ENCODE data around the gene DOCK4. TPM values are rescaled to one million over a fixed set of nuclear protein-coding genes. Genes with fewer than 3 reads are reported as not detected.

Gene DOCK4
- total and polyA plus RNA-seq, 4 donors = 7.2 to 48.9 (median 12.8) TPM

- Histone ChIP-seq H3K9ac (ENCODE audit: low read depth in 1 of 2, low read length in 2 of 2) (no peak overlapping the region), H3K4me1 (ENCODE audit: control insufficient read depth in 4 of 4, insufficient read depth in 4 of 4, low read length in 3 of 4) (peaks cover 0 to 6% (median 2%) of the 10 kb centered on the region in 4 donors), H3K4me3 (ENCODE audit: low read depth in 1 of 3, low read length in 3 of 3) (no peak overlapping the region), H3K36me3 (ENCODE audit: control insufficient read depth in 4 of 4, insufficient read depth in 3 of 4, low read depth in 1 of 4, low read length in 3 of 4) (peaks cover 1 to 18% (median 11%) of the 10 kb centered on the region in 4 donors), H3K27ac (ENCODE audit: low read depth in 1 of 2, low read length in 2 of 2) (no peak overlapping the region), H3K9me3 (ENCODE audit: control insufficient read depth in 4 of 4, low read length in 3 of 4) (no peaks in the 10 kb centered on the region), H3K27me3 (ENCODE audit: control insufficient read depth in 4 of 4, insufficient read depth in 4 of 4, low read length in 3 of 4) (no peaks in the 10 kb centered on the region)
- TF ChIP-seq, protein P1, sequence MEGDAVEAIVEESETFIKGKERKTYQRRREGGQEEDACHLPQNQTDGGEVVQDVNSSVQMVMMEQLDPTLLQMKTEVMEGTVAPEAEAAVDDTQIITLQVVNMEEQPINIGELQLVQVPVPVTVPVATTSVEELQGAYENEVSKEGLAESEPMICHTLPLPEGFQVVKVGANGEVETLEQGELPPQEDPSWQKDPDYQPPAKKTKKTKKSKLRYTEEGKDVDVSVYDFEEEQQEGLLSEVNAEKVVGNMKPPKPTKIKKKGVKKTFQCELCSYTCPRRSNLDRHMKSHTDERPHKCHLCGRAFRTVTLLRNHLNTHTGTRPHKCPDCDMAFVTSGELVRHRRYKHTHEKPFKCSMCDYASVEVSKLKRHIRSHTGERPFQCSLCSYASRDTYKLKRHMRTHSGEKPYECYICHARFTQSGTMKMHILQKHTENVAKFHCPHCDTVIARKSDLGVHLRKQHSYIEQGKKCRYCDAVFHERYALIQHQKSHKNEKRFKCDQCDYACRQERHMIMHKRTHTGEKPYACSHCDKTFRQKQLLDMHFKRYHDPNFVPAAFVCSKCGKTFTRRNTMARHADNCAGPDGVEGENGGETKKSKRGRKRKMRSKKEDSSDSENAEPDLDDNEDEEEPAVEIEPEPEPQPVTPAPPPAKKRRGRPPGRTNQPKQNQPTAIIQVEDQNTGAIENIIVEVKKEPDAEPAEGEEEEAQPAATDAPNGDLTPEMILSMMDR (IDR thresholded peaks at IDR 0.05; ENCODE audit: low read depth, low read length, missing input control) = no peak
- TF ChIP-seq HNF4G (IDR thresholded peaks at IDR 0.05) (no peak), YY1 (IDR thresholded peaks at IDR 0.05) (no peak), GABPA (IDR thresholded peaks at IDR 0.05 in 1 of 2, conservative IDR thresholded peaks at IDR 0.05 in 1 of 2) (no peak), TAF1 (conservative IDR thresholded peaks at IDR 0.05) (no peak), JUND (IDR thresholded peaks at IDR 0.05) (no peak), SP1 (IDR thresholded peaks at IDR 0.05) (no peak), ATF3 (IDR thresholded peaks at IDR 0.05) (no peak), MAX (IDR thresholded peaks at IDR 0.05) (no peak), FOXA2 (IDR thresholded peaks at IDR 0.05) (no peak), HNF4A (conservative IDR thresholded peaks at IDR 0.05) (no peak), FOXA1 (IDR thresholded peaks at IDR 0.05) (no peak), NR2F2 (IDR thresholded peaks at IDR 0.05) (no peak), RAD21 (IDR thresholded peaks at IDR 0.05) (no peak), EGR1 (IDR thresholded peaks at IDR 0.05; ENCODE audit: low read depth in 2 of 2) (no peak), RXRA (IDR thresholded peaks at IDR 0.05) (no peak)
- TF ChIP-seq, protein P2, sequence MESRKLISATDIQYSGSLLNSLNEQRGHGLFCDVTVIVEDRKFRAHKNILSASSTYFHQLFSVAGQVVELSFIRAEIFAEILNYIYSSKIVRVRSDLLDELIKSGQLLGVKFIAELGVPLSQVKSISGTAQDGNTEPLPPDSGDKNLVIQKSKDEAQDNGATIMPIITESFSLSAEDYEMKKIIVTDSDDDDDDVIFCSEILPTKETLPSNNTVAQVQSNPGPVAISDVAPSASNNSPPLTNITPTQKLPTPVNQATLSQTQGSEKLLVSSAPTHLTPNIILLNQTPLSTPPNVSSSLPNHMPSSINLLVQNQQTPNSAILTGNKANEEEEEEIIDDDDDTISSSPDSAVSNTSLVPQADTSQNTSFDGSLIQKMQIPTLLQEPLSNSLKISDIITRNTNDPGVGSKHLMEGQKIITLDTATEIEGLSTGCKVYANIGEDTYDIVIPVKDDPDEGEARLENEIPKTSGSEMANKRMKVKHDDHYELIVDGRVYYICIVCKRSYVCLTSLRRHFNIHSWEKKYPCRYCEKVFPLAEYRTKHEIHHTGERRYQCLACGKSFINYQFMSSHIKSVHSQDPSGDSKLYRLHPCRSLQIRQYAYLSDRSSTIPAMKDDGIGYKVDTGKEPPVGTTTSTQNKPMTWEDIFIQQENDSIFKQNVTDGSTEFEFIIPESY (IDR thresholded peaks at IDR 0.05) = no peak
- DNase-seq (ENCODE audit: low spot score) = no peak
- 92% methylated on average over 3 of the region's 3 CpGs for WGBS
These were observed 433.5 kb downstream of the DOCK4 start for GRCh38 chr7:111772716-111773115.

GRCh38 chr7:111771638-111772037 is 434.6 kb downstream of the DOCK4 start:
- no peaks in the 10 kb centered on the region for H3K27me3 ChIP-seq (ENCODE audit: control insufficient read depth in 4 of 4, insufficient read depth in 4 of 4, low read length in 3 of 4)
- TF ChIP-seq FOXA2 (IDR thresholded peaks at IDR 0.05) (no peak), HNF4A (conservative IDR thresholded peaks at IDR 0.05) (no peak), ATF3 (IDR thresholded peaks at IDR 0.05) (no peak), RAD21 (IDR thresholded peaks at IDR 0.05) (no peak), GABPA (IDR thresholded peaks at IDR 0.05 in 1 of 2, conservative IDR thresholded peaks at IDR 0.05 in 1 of 2) (no peak), YY1 (IDR thresholded peaks at IDR 0.05) (no peak), FOXA1 (IDR thresholded peaks at IDR 0.05) (no peak), REST (IDR thresholded peaks at IDR 0.05) (no peak), RXRA (IDR thresholded peaks at IDR 0.05) (no peak)
- TF ChIP-seq, protein P2 (IDR thresholded peaks at IDR 0.05) = no peak
- H3K4me1 ChIP-seq (ENCODE audit: control insufficient read depth in 4 of 4, insufficient read depth in 4 of 4, low read length in 3 of 4) = peaks cover 0 to 7% (median 4%) of the 10 kb centered on the region in 4 donors
- no peak overlapping the region for H3K27ac ChIP-seq (ENCODE audit: low read depth in 1 of 2, low read length in 2 of 2)
- no peaks in the 10 kb centered on the region for H3K9me3 ChIP-seq (ENCODE audit: control insufficient read depth in 4 of 4, low read length in 3 of 4)
- no peak for DNase-seq (ENCODE audit: low spot score)
- H3K9ac ChIP-seq (ENCODE audit: low read depth in 1 of 2, low read length in 2 of 2) = no peak overlapping the region
- H3K4me3 ChIP-seq (ENCODE audit: low read depth in 1 of 3, low read length in 3 of 3) = no peak overlapping the region
- WGBS = 96% methylated on average over 5 of the region's 5 CpGs
- peaks cover 0 to 10% (median 6%) of the 10 kb centered on the region in 4 donors for H3K36me3 ChIP-seq (ENCODE audit: control insufficient read depth in 4 of 4, insufficient read depth in 3 of 4, low read depth in 1 of 4, low read length in 3 of 4)

Measured in liver (tissue), 9 donors.